Amniotic stem cell (primary cell): ENCODE measurements around the gene HOXA6.

Experiments
- DNase-seq: peaks from one replicate; lab custom pipeline; 2025; lab: John Stamatoyannopoulos, UW

Gene HOXA6

GRCh38 chr7:27095897-27096767 is 51.4 kb downstream of the HOXA6 start, which contains the start of gene HOXA1:
TSS of gene HOXA1 (minus strand) at chr7:27096000. CDS start at chr7:27095912, 88 bp downstream.
- DNase-seq, result no peak
